Raji (cell line): ENCODE results near the gene KNOP1.

Experiments
- POLR2A ChIP-seq: IDR thresholded peaks from 2 replicates; pipeline ENCODE4 v1.6.1; 2011; ENCODE audit warnings: low read depth, low read length, control low read depth; ENCODE audit not compliant: insufficient read depth

The KNOP1 gene

DNA sequence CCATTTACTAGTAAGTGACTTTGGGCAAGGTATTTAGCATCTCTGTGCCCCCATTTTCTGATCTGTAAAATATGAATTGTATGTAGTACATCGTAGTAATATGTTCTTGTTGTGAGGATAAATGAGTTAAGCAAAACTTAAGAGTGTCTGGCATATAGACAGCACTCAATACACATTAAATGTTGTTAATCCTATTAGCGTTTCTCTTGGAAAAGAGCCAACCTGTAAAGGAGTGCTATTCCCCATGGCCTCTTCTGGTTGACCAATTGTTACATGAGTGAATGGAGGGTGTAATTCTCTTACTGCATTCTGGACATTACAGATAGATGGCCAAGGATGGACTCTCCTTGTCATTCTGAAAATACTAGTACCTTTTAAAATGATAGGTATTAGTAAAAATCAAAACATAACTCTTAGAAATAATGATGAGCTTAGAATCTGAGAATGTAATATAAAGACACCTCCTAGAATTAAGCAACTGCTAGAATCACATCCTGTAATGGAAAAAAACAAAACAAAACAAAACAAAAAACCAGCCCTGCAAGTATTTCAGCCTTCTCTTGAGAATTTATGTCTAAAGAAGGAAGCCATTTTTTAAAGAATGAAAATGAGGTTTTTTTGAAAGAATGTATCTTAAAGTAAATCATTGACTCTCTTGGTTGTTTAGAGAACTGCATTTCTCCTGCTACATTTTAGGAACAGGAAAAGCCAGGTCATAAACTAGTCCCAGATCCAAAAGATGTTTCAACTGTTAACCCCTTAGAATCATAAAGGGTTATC lies 30.6 kb upstream of the KNOP1 start:
- TF ChIP-seq POLR2A = no peak

DNA sequence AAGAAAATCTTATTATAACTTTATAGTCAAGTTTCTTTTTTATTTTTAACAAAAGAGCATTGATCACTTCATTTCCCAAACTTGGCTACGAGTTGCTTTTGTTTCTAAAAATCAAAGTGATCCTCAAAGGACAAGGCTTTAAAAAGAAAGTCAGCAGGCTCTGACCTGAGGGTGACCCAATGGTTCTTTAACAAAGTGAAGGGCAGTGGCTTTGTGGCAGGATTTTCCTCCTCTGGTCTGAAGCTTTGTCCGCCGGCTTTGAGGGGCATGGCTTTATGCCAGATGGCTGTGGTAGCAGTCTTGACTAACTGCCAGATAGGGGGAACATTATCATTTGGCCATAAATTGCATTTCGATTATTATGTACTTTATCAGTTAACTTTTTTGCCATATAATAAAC lies 28.5 kb upstream of the KNOP1 start:
- no peak for TF ChIP-seq POLR2A

DNA sequence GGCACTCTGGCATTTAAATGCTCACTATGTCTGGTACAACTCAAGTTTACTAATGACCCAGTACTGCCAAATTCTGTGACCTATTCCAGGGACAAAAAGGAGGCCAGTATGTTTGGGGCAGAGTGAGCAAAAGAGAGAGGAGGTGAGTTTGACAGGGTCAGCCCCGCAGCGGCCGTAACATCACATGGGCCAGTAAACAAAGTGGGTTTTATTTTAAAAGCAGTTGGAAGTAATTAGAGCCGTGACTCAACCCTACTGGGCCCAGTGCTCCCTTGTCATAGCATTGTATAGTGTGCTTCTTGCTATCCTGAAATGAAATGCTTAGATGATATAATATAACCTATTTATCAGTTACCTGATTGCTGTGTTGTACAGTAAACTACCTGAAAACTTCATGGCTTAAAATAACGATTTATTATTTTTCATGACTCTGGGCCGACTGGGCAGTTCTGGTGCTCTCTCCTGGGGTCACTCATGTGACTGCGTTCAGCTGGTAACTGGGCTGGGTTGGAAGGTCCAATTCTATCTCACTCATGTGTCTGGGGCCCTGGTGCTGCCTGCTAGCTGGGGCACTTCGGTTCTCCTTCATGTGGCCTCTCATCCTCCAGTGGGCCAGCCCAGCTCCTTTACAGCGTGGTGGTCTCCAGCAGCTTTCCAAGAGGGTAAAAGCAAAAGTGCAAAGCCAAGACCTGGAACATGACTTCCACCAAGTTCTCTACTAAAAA lies 27.4 kb upstream of the KNOP1 start:
- TF ChIP-seq POLR2A = no peak

DNA sequence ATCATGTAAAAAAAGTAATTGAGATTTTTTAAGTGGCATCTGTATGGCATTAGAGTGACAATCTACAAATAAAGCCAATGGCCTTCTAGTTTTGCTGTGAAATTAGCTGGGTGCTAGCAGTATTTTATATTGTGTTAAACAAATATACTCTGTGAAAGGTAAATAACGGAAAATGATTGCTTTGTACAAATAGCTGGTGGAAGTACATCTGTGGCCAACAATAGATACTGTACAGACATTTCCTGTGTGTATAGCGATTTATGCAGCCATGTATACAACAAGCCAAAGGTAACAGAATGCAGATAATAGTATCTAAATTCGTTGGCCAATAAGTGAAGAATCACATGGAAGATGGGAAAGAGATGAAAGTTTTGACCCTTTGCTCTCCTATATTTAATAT lies 26.6 kb upstream of the KNOP1 start:
- TF ChIP-seq POLR2A = no peak

DNA sequence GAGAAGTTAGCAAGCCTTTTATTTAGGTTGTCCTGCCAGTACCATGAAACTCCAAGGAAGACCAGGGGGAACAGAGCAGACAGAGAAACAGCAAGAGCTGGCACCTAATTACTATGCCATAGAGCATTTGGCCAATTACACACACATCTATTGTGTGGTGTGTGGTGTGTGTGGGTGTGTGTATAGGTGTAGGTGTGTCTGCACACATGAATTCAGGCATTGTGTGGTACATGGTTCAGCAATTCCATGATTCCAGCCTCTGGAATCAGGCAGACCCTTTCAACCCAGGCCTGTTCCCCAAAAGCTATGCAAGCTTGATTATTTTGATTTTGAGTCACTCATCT lies 25.8 kb upstream of the KNOP1 start:
- no peak for TF ChIP-seq POLR2A

DNA sequence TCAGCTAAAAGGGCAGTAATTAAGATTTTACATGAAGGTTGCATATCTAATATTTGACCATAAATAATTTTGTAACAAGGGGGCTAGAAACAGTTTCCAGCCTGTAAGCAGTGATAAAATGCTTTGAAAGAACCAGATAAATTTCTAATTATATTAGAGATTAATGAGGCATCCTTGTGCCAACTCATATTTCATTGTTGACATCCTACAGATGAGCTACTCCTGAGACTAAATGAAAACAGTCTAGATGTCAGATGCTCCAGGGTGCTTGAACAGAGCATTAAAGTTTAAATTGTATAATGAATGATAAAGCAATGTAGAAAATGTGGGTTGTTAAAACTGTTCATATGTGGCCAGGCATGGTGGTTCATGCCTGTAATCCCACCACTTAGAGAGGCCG lies 23.3 kb upstream of the KNOP1 start:
- no peak for TF ChIP-seq POLR2A

DNA sequence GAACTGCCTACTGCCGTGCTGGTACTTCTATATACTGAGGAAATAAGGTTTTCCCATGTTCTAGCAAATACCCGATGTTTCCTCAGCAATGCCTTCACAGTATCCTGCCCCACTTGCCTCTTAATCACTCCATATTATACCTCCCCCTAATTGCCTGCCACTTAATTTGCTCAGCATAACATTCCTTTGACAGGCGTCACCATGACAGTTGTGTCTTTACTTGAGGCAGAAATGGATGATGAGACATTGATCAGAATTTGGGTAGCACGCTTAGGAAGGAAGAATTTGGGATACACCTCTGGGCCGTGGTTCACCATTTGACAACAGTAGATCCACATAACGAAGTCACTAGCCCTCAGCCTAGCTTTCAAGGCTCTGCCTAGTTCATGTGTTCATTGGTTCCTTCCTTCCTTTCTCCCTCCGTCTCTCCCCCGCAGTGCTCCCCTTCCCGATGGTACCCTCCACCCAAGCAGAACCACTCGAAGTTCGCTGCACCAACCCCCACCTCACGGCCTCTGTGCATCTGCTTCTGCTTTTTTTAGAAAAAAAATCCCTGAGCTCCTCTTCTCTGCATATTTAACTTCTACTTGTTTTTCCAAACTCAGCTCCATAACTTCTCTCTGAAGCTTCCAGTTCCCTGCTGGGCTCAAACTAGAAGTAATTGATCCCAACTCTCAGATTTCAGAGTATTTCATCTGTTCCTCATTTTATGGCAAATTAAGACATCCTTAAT lies 19.4 kb upstream of the KNOP1 start:
- no peak for TF ChIP-seq POLR2A

DNA sequence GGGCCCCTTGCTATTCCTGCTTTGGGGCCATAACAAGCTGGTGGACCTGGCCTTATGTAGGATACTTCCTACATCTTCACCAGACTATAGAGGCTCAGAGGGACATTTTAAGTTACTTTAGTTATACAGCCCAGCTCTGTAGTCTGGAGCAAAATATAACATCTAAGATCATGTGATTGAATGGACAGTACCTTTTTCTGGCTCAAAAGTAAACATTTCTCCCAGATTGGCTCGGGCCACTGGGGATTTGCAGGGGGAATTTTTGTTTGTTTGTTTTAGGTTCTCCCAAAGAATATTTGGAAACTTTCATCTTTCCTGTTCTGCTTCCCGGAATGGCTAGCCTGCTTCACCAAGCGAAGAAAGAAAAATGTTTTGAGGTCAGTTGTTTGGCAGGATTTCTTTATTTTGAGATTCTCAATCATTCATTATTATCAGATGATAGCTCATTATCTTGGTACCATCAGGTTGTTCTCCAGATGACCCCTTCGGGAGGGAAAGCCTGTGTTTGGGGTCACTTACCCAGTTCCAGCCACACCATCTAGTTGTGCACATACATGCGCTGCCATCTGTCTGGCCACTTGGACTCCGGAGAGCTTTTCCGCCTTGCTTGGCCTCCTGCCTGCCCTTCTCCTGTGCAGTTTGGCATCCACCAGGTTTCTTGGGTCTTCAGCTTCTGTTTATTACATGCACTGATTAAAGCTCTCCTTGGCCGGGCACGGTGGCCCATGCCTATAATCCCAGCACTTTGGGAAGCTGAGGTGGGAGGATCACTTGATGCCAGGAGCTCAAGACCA lies 17.2 kb upstream of the KNOP1 start:
- TF ChIP-seq POLR2A = no peak

DNA sequence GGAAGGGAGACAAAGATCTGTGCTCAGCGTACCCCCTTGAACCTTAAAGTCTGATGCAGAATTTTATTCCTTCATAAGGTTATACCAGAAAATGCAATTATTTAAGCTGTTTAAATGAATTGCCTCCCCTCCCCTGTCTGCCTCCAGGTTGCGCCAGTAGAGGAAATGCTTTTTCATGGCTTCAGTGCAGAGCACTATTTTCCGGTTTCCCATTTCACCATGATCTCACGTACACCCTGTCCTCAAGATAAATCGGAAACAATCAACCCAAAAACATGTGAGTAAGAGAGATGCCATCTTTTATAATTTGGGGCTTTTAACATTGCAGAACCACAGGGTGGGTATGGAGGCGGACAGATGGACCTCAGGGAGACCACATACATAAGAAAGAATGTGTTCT lies 15.5 kb upstream of the KNOP1 start:
- no peak for TF ChIP-seq POLR2A

DNA sequence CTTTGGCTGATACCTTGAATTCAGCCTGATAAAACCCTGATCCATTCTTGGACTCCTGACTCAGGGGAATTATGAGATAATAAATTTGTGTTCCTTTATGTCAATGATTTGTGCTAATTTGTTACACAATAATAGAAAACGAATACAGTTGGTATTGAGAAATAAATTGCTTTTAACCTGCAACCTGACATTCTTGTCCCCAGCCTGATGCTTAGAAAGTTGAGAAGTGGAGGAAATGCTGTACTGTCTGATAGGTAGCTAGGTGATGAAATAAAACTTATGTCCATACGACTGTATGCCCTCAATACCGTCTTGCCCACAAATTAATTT lies 10.6 kb upstream of the KNOP1 start:
- no peak for TF ChIP-seq POLR2A

DNA sequence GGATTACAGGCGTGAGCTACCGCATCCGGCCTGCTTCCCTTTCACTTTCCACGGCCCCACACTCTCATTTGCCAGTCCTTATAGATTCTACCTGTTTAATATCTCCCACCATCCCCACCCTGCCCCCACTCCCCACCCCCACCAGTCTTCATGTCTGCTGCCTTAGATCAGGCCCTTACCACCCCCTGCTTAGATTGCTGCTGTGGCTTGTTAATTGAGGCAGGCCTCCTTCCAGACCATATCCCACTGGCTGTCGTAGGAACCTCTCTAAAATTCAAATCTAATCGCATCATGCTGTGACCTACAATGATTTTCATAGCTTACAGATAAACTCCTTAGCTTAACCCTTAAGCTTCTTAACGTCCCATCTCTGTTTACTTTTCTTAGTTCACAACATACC lies 5.0 kb upstream of the KNOP1 start:
- no peak for TF ChIP-seq POLR2A

DNA sequence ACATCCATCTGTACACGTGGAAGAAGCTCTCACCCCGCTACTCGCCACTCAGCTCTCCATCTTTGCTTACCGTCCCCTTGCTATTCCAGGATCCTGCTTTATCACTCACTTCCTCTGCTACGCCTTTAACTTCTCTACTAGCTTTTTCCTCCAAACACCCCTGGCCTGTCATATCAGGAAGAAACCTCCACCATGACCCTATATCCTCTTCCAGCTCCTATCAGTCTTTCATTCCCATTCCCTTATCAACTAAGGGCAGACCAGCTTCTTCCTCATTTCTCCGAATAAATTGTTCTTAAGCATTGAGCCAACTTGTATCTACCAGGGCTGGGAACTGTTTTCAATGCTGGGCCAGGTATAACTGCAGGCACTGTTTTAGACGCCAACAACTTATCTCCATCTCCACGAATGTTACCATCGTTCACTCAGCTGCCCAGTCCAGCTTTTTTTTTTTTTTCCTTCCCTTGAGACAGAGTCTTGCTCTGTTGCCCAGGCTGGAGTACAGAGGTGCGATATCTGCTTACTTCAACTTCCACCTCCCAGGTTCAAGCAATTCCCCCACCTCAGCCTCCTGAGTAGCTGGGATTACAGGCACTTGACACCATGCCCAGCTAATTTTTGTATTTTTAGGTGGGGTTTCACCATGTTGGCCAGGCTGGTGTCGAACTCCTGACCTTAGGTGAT lies 4.4 kb upstream of the KNOP1 start:
- TF ChIP-seq POLR2A = no peak

DNA sequence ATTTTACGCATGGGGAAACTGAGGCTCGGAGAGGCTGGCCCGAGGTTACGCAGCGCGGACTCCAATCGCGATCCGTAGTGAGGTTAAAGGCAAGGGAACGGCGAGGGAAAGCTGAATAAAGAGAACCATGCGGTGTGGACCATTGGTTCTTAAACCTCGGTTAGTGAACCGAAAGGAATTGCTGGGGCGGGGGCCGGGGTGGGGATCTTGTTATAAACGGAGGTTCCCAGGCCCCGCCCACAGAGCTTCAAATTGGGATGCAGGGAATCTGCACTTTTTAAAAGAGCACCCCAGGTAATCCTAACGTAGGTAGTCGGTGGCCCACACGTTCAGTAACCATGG lies 568 bp upstream of the KNOP1 start:
- no peak for TF ChIP-seq POLR2A

DNA sequence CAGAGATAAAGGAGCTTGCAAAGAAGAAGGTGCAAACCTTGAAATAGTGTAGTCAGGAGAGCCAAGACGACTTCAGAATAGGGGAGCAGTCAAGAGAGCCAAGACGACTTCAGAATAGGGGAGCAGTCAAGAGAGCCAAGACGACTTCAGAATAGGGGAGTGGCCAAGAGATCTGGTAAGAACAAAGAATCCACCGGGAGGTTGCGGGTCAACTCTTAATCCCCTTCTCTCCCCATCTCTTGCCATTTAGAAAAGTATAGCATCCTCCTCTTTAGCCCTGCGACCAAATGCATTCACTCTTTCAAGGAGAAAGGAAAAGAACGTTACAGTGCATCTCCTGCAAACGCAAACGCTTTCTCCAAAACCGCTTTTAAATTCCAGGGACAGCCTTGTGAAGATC lies 713 bp downstream of the KNOP1 start:
- TF ChIP-seq POLR2A = no peak

DNA sequence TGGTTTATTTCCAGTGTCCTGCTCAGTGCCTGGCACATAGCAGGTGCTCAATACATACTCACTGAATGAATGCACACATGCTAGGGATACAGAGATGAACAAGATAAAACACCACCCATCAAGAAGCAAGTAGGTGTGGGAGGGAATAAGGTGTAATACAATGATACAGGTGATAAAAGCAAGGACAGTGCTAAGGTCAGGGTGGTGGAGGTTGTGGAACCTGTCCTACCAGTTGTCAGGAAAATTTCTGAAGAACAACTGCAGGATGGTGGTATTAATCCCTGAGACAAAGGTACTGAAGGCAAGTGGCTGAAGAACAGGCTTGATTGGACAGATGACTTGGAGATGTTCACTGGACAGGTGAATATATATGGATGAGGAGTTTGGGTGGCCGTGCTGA lies 1.8 kb downstream of the KNOP1 start:
- no peak for TF ChIP-seq POLR2A
